Keratinocyte (primary cell): Measurements from ENCODE around the gene DPH7. TPM values are rescaled to one million over a fixed set of nuclear protein-coding genes. Genes with fewer than 3 reads are reported as not detected.

ENCODE experiments used
- DNase-seq: peaks from one replicate; pipeline ENCODE4 v3.0.0-alpha.2; 2011; ENCODE audit warnings: low read depth, missing footprints, low spot score
- FAIRE-seq: peaks from 2 replicates; lab custom pipeline; 2011; peaks lifted over from hg19 to GRCh38; lab: Jason Lieb, UNC
- H2AFZ ChIP-seq: 2 replicates; pipeline ENCODE4 v1.6.0; 2012; ENCODE audit warnings: low read length, control low read depth, inconsistent platforms; ENCODE audit not compliant: control insufficient read depth
- H3K27ac ChIP-seq: 2 replicates; pipeline ENCODE4 v1.5.1; 2011; ENCODE audit warnings: low read length; ENCODE audit not compliant: control insufficient read depth, insufficient read depth
- H3K27me3 ChIP-seq: 3 replicates; pipeline ENCODE4 v1.6.0; 2011; ENCODE audit warnings: low read length; ENCODE audit not compliant: control insufficient read depth, insufficient read depth; ENCODE audit errors: extremely low read depth
- H3K36me3 ChIP-seq, 2 experiments: 2 replicates in 1 of 2; 3 replicates in 1 of 2; pipeline ENCODE4 v1.5.1; 2011; ENCODE audit warnings: low read length in 2 of 2, mild to moderate bottlenecking in 1 of 2; ENCODE audit not compliant: control insufficient read depth in 2 of 2, insufficient read depth in 2 of 2; ENCODE audit errors: extremely low read depth in 1 of 2
- H3K4me1 ChIP-seq: 3 replicates; pipeline ENCODE4 v1.5.1; 2011; ENCODE audit warnings: low read length; ENCODE audit not compliant: control insufficient read depth, insufficient read depth; ENCODE audit errors: extremely low read depth
- H3K4me2 ChIP-seq: 3 replicates; pipeline ENCODE4 v1.6.0; 2011; ENCODE audit warnings: low read depth, low read length; ENCODE audit not compliant: control insufficient read depth, insufficient read depth; ENCODE audit errors: extremely low read depth
- H3K4me3 ChIP-seq, 3 experiments: fragments of 200-600 bp in 1 of 3; sonication (generic) in 1 of 3; 2 replicates in 2 of 3; 3 replicates in 1 of 3; pipeline ENCODE4 v1.5.1; 2011 to 2016; ENCODE audit warnings: low read length in 3 of 3, mild to moderate bottlenecking in 3 of 3, control low read depth in 2 of 3, inconsistent platforms in 1 of 3, low read depth in 1 of 3, mixed read lengths in 1 of 3, mixed run types in 1 of 3, moderate library complexity in 1 of 3; ENCODE audit not compliant: control insufficient read depth in 2 of 3, insufficient read depth in 2 of 3; ENCODE audit errors: extremely low read depth in 1 of 3
- H3K79me2 ChIP-seq: 2 replicates; pipeline ENCODE4 v1.6.0; 2012; ENCODE audit warnings: low read length; ENCODE audit not compliant: control insufficient read depth, insufficient read depth
- H3K9ac ChIP-seq: 3 replicates; pipeline ENCODE4 v1.6.0; 2011; ENCODE audit warnings: low read length; ENCODE audit not compliant: control insufficient read depth, insufficient read depth; ENCODE audit errors: extremely low read depth
- H3K9me1 ChIP-seq: 3 replicates; pipeline ENCODE4 v1.6.0; 2011; ENCODE audit warnings: low read length; ENCODE audit not compliant: control insufficient read depth, insufficient read depth; ENCODE audit errors: extremely low read depth
- H3K9me3 ChIP-seq: 2 replicates; pipeline ENCODE4 v1.5.1; 2012; ENCODE audit warnings: low read depth, low read length; ENCODE audit not compliant: control insufficient read depth
- H4K20me1 ChIP-seq: 3 replicates; pipeline ENCODE4 v1.6.0; 2011; ENCODE audit warnings: low read length; ENCODE audit not compliant: control insufficient read depth, insufficient read depth; ENCODE audit errors: extremely low read depth
- CTCF ChIP-seq, 3 experiments: IDR thresholded peaks in 1 of 3; conservative IDR thresholded peaks in 1 of 3; optimal IDR thresholded peaks in 1 of 3; 2 replicates in 2 of 3; 3 replicates in 1 of 3; pipeline versions ENCODE3 to v1.5.1; 2011; ENCODE audit warnings: low read length in 3 of 3, mild to moderate bottlenecking in 3 of 3, moderate library complexity in 2 of 3, control low read depth in 1 of 3, inconsistent platforms in 1 of 3; ENCODE audit not compliant: insufficient read depth in 2 of 3; ENCODE audit errors: extremely low read depth in 1 of 3
- EZH2 ChIP-seq: IDR thresholded peaks from one replicate; pipeline ENCODE4 v1.6.1; 2012; ENCODE audit warnings: inconsistent platforms, mild to moderate bottlenecking, low read length, moderate library complexity
- dilution Hi-C: fragments of 300-500 bp; cut with MboI; formaldehyde crosslinking; loops from one replicate; pipeline ENCODE4 v1.7.0; 2020; ENCODE audit warnings: low sequenced_read_pairs; ENCODE audit not compliant: extremely low pct_ligation_motif_present
- polyA plus RNA-seq, 5 experiments: library from polyadenylated mRNA; depleted of rRNA in 3 of 5; stranded (reverse) in 3 of 5; stranded (forward) in 1 of 5; unstranded in 1 of 5; fragments of >200 nt; gene quantifications; 1 replicate in 1 of 5; 2 replicates in 3 of 5; 3 replicates in 1 of 5; pipeline versions ENCODE4 v1.2.1 to v1.2.3, GENCODE V29; 2011 to 2012; ENCODE audit warnings: missing spikeins in 2 of 5, low read depth in 1 of 5, low replicate concordance in 1 of 5

The DPH7 gene
- polyA plus RNA-seq, 1 donor (not counting 4 experiments of a cell fraction or from before 2014, with no cell fraction given): 25.3 TPM

- H3K4me1 ChIP-seq: no peaks in the 10 kb centered on the region
- no peak overlapping the region for H3K9ac ChIP-seq
- no peaks in the 10 kb centered on the region for H3K27me3 ChIP-seq
- no peak overlapping the region for H2AFZ ChIP-seq
- no peak overlapping the region for H3K27ac ChIP-seq
- H3K79me2 ChIP-seq: no peaks in the 10 kb centered on the region
- no peaks in the 10 kb centered on the region for H3K36me3 ChIP-seq
- FAIRE-seq: no peak
- TF ChIP-seq EZH2: no peak
- no peak for TF ChIP-seq CTCF (optimal IDR thresholded peaks at IDR 0.05 in 1 of 3, IDR thresholded peaks at IDR 0.05 in 1 of 3, conservative IDR thresholded peaks at IDR 0.05 in 1 of 3; ENCODE audit: extremely low read depth in 1 of 3, insufficient read depth in 2 of 3, low read length in 3 of 3)
- H4K20me1 ChIP-seq: no peaks in the 10 kb centered on the region
- no peaks in the 10 kb centered on the region for H3K9me3 ChIP-seq
- no peaks in the 10 kb centered on the region for H3K9me1 ChIP-seq
- no peak overlapping the region for H3K4me3 ChIP-seq
- dilution Hi-C loops: no loop called here
- DNase-seq: no peak
- no peak overlapping the region for H3K4me2 ChIP-seq
These were observed 73.1 kb downstream of the DPH7 start for GRCh38 chr9:137505421-137506140.

Other genes with a start within 250 kb of the DPH7 start
- gene EXD3, start 155.8 kb downstream of the DPH7 start, polyA plus RNA-seq: 1.5 to 5.4 TPM (median 1.9 TPM) in 3 replicates
- 0.07 to 0.33 TPM (median 0.09 TPM) in 3 replicates for gene NOXA1, start 155.5 kb downstream of the DPH7 start, polyA plus RNA-seq
- not detected in 3 replicates for gene ENTPD8, start 137.6 kb downstream of the DPH7 start, polyA plus RNA-seq
- 29.5 to 46.6 TPM (median 33.1 TPM) in 3 replicates for gene NSMF, start 119.6 kb downstream of the DPH7 start, polyA plus RNA-seq
- 0.17 to 0.34 TPM (median 0.18 TPM) in 3 replicates for gene PNPLA7, start 28.5 kb downstream of the DPH7 start, polyA plus RNA-seq
- gene MRPL41, start 27.0 kb downstream of the DPH7 start, polyA plus RNA-seq: 18.1 to 33.0 TPM (median 21.0 TPM) in 3 replicates
- gene ZMYND19, start 11.6 kb upstream of the DPH7 start, polyA plus RNA-seq: 25.8 to 28.1 TPM (median 27.8 TPM) in 3 replicates
- 94.7 to 163 TPM (median 102 TPM) in 3 replicates for gene ARRDC1, start 26.8 kb upstream of the DPH7 start, polyA plus RNA-seq
- 25.4 to 34.0 TPM (median 25.9 TPM) in 3 replicates for gene EHMT1, start 40.1 kb upstream of the DPH7 start, polyA plus RNA-seq